Trophoblast cell (in vitro differentiated cells and primary cell): ENCODE results near the gene GUCY2D.

Source experiments
- DNase-seq, 2 donors: peaks; one replicate each; pipeline ENCODE4 v3.0.0-alpha.2; 2016
- H2AFZ ChIP-seq: 2 replicates; pipeline ENCODE4 v1.6.1; 2013; ENCODE audit warnings: low read length, moderate library complexity, mild to moderate bottlenecking; ENCODE audit not compliant: insufficient read depth, poor library complexity
- H2AK5ac ChIP-seq: 2 replicates; pipeline ENCODE4 v1.6.1; 2013; ENCODE audit warnings: mild to moderate bottlenecking, low read length
- H2BK120ac ChIP-seq: 2 replicates; pipeline ENCODE4 v1.6.1; 2013; ENCODE audit warnings: low read length, mild to moderate bottlenecking, moderate library complexity; ENCODE audit not compliant: insufficient read depth, poor library complexity
- H2BK12ac ChIP-seq: 2 replicates; pipeline ENCODE4 v1.6.1; 2013; ENCODE audit warnings: mild to moderate bottlenecking, low read length, moderate library complexity
- H2BK5ac ChIP-seq: 2 replicates; pipeline ENCODE4 v1.6.1; 2013; ENCODE audit warnings: low read length, low read depth, moderate library complexity, mild to moderate bottlenecking; ENCODE audit not compliant: poor library complexity
- H3K14ac ChIP-seq: 2 replicates; pipeline ENCODE4 v1.6.1; 2013; ENCODE audit warnings: mild to moderate bottlenecking, low read length
- H3K18ac ChIP-seq: 2 replicates; pipeline ENCODE4 v1.6.1; 2013; ENCODE audit warnings: mild to moderate bottlenecking, low read length
- H3K23ac ChIP-seq: 2 replicates; pipeline ENCODE4 v1.6.1; 2013; ENCODE audit warnings: low read length
- H3K27ac ChIP-seq: 2 replicates; pipeline ENCODE4 v1.5.1; 2013; ENCODE audit warnings: low read depth, mild to moderate bottlenecking, inconsistent platforms, low read length, moderate library complexity
- H3K27me3 ChIP-seq: 2 replicates; pipeline ENCODE4 v1.6.1; 2013; ENCODE audit warnings: inconsistent platforms, mild to moderate bottlenecking, low read length, moderate library complexity; ENCODE audit not compliant: insufficient read depth
- H3K36me3 ChIP-seq, 2 experiments: 1 replicate in 1 of 2; 2 replicates in 1 of 2; pipeline ENCODE4 v1.6.1; 2013; ENCODE audit warnings: low read length in 2 of 2, mild to moderate bottlenecking in 2 of 2, moderate library complexity in 1 of 2; ENCODE audit not compliant: insufficient read depth in 2 of 2, control insufficient read depth in 1 of 2
- H3K4ac ChIP-seq: 2 replicates; pipeline ENCODE4 v1.6.1; 2013; ENCODE audit warnings: low read depth, mild to moderate bottlenecking, low read length, moderate library complexity
- H3K4me1 ChIP-seq, 2 experiments: 1 replicate in 1 of 2; 2 replicates in 1 of 2; pipeline ENCODE4 v1.6.1; 2013; ENCODE audit warnings: low read length in 2 of 2, mild to moderate bottlenecking in 2 of 2, moderate library complexity in 1 of 2; ENCODE audit not compliant: insufficient read depth in 2 of 2, control insufficient read depth in 1 of 2
- H3K4me2 ChIP-seq: 2 replicates; pipeline ENCODE4 v1.6.1; 2013; ENCODE audit warnings: inconsistent platforms, mild to moderate bottlenecking, low read length, moderate library complexity
- H3K4me3 ChIP-seq: 2 replicates; pipeline ENCODE4 v1.5.1; 2013; ENCODE audit warnings: mild to moderate bottlenecking, low read depth, low read length, inconsistent platforms
- H3K79me1 ChIP-seq: one replicate; pipeline ENCODE4 v1.6.1; 2013; ENCODE audit warnings: low read length
- H3K79me2 ChIP-seq: 2 replicates; pipeline ENCODE4 v1.6.1; 2013; ENCODE audit warnings: low read length, mild to moderate bottlenecking; ENCODE audit not compliant: control insufficient read depth, insufficient read depth, poor library complexity
- H3K9ac ChIP-seq: 2 replicates; pipeline ENCODE4 v1.6.1; 2013; ENCODE audit warnings: mild to moderate bottlenecking, low read length
- H3K9me3 ChIP-seq: 2 replicates; pipeline ENCODE4 v1.6.1; 2013; ENCODE audit warnings: low read depth, mild to moderate bottlenecking, control low read depth, inconsistent platforms, low read length; ENCODE audit not compliant: insufficient read depth
- H4K12ac ChIP-seq: 2 replicates; pipeline ENCODE4 v1.6.1; 2013; ENCODE audit warnings: low read depth, mild to moderate bottlenecking, low read length, moderate library complexity
- H4K8ac ChIP-seq: 2 replicates; pipeline ENCODE4 v1.6.1; 2013; ENCODE audit warnings: low read depth, mild to moderate bottlenecking, low read length, moderate library complexity
- H4K91ac ChIP-seq: one replicate; pipeline ENCODE4 v1.6.1; 2013; ENCODE audit warnings: low read depth, mild to moderate bottlenecking, low read length, moderate library complexity
- WGBS: extraction: QIAGEN DNeasy Blood & Tissue Kit; methylation state at CpG from one replicate; pipeline ENCODE4 v1.1.7; 2013; ENCODE audit warnings: missing lambda C conversion rate; ENCODE audit not compliant: insufficient read length, insufficient coverage; ENCODE audit errors: extremely low coverage; 5-methylcytosine and 5-hydroxymethylcytosine counted together

Gene GUCY2D

DNA sequence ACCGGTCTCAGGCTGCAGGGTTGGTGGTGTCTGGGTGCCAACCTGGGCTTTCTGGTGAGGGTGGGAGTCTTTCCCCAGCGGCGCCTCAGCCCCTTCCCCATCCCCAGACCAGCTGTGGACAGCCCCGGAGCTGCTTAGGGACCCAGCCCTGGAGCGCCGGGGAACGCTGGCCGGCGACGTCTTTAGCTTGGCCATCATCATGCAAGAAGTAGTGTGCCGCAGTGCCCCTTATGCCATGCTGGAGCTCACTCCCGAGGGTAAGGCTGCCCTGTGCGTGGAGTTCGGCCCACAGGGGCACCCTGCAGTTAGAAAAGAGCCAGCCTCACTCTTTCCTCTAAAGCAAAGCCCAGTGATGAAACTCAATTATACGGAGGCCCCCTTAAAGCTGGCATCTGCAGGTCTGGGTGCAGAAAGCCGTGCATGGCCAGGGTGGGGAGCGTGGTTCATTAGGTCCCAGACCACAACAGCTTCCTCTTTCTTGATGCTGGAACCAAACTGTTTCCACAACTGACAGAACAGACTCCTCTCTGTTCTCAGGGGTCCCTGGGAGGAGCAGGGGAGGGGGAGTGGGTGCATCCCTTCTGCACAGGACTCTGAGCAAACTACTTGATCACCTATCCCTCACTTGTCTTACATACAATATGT lies 10.7 kb downstream of the GUCY2D start:
- no peak overlapping the region for H2AFZ ChIP-seq
- H2BK12ac ChIP-seq, result no peak overlapping the region
- H3K14ac ChIP-seq, result no peak overlapping the region
- no peak overlapping the region for H3K27ac ChIP-seq
- no peak overlapping the region for H3K23ac ChIP-seq
- peaks cover 2% of the 10 kb centered on the region for H3K9me3 ChIP-seq
- H3K79me1 ChIP-seq, result no peaks in the 10 kb centered on the region
- H3K79me2 ChIP-seq, result no peaks in the 10 kb centered on the region
- no CpG with 5 or more reads among the region's 17 CpGs for WGBS
- no peak overlapping the region for H4K12ac ChIP-seq
- no peak overlapping the region for H4K91ac ChIP-seq
- H2AK5ac ChIP-seq, result no peak overlapping the region
- H3K27me3 ChIP-seq, result peaks cover 8% of the 10 kb centered on the region
- H3K18ac ChIP-seq, result no peak overlapping the region
- no peak for DNase-seq
- H2BK5ac ChIP-seq, result no peak overlapping the region
- H3K4me2 ChIP-seq, result no peak overlapping the region
- no peak overlapping the region for H3K4ac ChIP-seq
- H2BK120ac ChIP-seq, result no peak overlapping the region
- no peak overlapping the region for H3K4me3 ChIP-seq
- peaks cover 6 to 13% of the 10 kb centered on the region in 2 experiments for H3K4me1 ChIP-seq
- H4K8ac ChIP-seq, result no peak overlapping the region
- H3K9ac ChIP-seq, result no peak overlapping the region
- H3K36me3 ChIP-seq, result no peaks in the 10 kb centered on the region

DNA sequence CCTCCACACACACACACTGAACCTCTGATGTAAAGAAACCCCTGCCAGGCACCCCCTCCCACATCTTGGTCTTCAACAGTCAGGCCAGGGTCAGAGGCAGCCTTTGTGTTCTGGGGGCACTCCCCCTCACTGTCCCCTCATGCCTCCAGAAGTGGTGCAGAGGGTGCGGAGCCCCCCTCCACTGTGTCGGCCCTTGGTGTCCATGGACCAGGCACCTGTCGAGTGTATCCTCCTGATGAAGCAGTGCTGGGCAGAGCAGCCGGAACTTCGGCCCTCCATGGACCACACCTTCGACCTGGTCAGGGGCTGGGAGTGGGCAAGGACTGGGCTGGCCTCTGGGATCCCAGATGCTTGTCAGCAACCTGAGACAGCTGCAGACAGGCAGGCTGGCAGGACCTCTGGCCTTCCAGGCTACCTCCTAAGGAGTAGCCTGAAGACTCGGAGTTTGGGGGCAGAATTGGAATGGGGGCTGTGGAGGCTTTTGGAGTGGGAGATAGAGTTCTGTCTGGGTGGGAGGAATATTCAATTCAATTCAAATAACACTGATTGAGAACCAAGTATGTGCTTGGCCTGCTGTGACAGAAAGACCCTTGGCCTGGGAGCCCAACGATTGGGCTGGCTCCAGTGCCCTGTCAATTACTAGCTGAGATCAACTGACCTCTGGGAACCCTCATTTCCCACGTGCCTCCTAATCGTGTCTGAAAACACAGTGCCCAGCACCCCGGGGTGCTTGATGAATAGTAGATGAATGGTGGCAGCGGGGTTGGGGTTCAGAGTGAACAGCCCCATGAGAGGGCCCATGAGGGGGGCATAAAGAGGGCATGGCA lies 11.5 kb downstream of the GUCY2D start:
- H4K12ac ChIP-seq, result no peak overlapping the region
- WGBS, result no CpG with 5 or more reads among the region's 12 CpGs
- no peak overlapping the region for H3K4ac ChIP-seq
- H3K79me2 ChIP-seq, result no peaks in the 10 kb centered on the region
- H2AFZ ChIP-seq, result no peak overlapping the region
- no peaks in the 10 kb centered on the region for H3K79me1 ChIP-seq
- DNase-seq, result no peak
- H2AK5ac ChIP-seq, result no peak overlapping the region
- no peak overlapping the region for H2BK120ac ChIP-seq
- H3K14ac ChIP-seq, result no peak overlapping the region
- no peaks in the 10 kb centered on the region for H3K36me3 ChIP-seq
- no peak overlapping the region for H4K8ac ChIP-seq
- H2BK12ac ChIP-seq, result no peak overlapping the region
- no peak overlapping the region for H3K4me3 ChIP-seq
- no peak overlapping the region for H3K23ac ChIP-seq
- H2BK5ac ChIP-seq, result no peak overlapping the region
- H3K4me2 ChIP-seq, result no peak overlapping the region
- H3K9me3 ChIP-seq, result peaks cover 2% of the 10 kb centered on the region
- H3K27me3 ChIP-seq, result peaks cover 8% of the 10 kb centered on the region
- H4K91ac ChIP-seq, result no peak overlapping the region
- H3K27ac ChIP-seq, result no peak overlapping the region
- peaks cover 6 to 13% of the 10 kb centered on the region in 2 experiments for H3K4me1 ChIP-seq
- H3K9ac ChIP-seq, result no peak overlapping the region
- H3K18ac ChIP-seq, result no peak overlapping the region

DNA sequence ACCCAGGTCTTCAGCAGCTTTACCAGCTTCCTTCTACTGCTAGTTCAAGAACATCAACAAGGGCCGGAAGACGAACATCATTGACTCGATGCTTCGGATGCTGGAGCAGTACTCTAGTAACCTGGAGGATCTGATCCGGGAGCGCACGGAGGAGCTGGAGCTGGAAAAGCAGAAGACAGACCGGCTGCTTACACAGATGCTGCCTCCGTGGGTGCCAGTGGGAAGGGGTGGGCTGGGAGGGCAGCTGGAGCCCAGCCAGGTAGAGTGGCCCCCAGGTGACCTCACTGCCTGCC lies 12.1 kb downstream of the GUCY2D start:
- Histone ChIP-seq H3K27me3 (peaks cover 8% of the 10 kb centered on the region), H4K12ac (no peak overlapping the region), H3K14ac (no peak overlapping the region), H3K79me2 (no peaks in the 10 kb centered on the region), H3K23ac (no peak overlapping the region), H3K36me3 (no peaks in the 10 kb centered on the region), H2BK5ac (no peak overlapping the region), H3K4ac (no peak overlapping the region), H3K27ac (no peak overlapping the region), H2AK5ac (no peak overlapping the region), H2AFZ (no peak overlapping the region), H3K79me1 (no peaks in the 10 kb centered on the region), H2BK12ac (no peak overlapping the region), H3K4me1 (peaks cover 6 to 13% of the 10 kb centered on the region in 2 experiments), H4K8ac (no peak overlapping the region), H3K18ac (no peak overlapping the region), H3K4me3 (no peak overlapping the region), H3K4me2 (no peak overlapping the region), H3K9me3 (peaks cover 2% of the 10 kb centered on the region), H3K9ac (no peak overlapping the region), H4K91ac (no peak overlapping the region), H2BK120ac (no peak overlapping the region)
- no CpG with 5 or more reads among the region's 9 CpGs for WGBS
- no peak for DNase-seq

DNA sequence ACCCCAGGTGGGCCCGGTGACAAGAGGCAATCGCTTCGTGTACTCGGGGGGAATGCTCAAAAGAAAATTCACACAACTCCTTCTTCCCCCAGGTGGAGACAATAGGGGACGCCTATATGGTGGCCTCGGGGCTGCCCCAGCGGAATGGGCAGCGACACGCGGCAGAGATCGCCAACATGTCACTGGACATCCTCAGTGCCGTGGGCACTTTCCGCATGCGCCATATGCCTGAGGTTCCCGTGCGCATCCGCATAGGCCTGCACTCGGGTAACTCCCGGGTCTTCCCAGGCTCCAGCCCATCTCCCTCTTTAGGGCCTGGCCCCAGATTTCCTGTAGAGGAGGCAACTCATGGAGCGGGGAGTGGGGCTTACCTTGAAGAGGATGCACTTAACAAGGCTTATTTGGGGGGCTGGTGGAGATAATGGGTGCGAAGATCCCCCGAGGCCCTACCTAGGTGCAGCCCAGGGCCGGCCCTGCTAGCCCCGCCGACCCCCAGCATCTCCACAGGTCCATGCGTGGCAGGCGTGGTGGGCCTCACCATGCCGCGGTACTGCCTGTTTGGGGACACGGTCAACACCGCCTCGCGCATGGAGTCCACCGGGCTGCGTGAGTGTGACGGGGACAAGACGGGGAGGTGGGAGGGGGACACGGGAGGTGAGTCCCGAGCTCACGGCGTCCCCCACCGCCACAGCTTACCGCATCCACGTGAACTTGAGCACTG lies 13.0 kb downstream of the GUCY2D start:
- Histone ChIP-seq H3K36me3 (no peaks in the 10 kb centered on the region), H2BK5ac (no peak overlapping the region), H2AK5ac (no peak overlapping the region), H3K4me2 (peak overlapping the region; percentile 86), H4K91ac (no peak overlapping the region), H3K4me1 (peaks cover 6 to 13% of the 10 kb centered on the region in 2 experiments), H3K14ac (no peak overlapping the region), H3K9me3 (peaks cover 2% of the 10 kb centered on the region), H2BK12ac (no peak overlapping the region), H4K8ac (no peak overlapping the region), H3K23ac (no peak overlapping the region), H3K79me1 (no peaks in the 10 kb centered on the region), H3K27ac (no peak overlapping the region), H2BK120ac (no peak overlapping the region), H3K27me3 (peaks cover 8% of the 10 kb centered on the region), H3K18ac (no peak overlapping the region), H4K12ac (no peak overlapping the region), H2AFZ (no peak overlapping the region), H3K79me2 (no peaks in the 10 kb centered on the region), H3K4me3 (peak overlapping the region; percentile 4), H3K4ac (no peak overlapping the region), H3K9ac (no peak overlapping the region)
- DNase-seq, result no peak
- no CpG with 5 or more reads among the region's 44 CpGs for WGBS
